IPS-20b (cell line): ENCODE data around the gene ARGLU1.
A peak's percentile ranks its signal among the peaks of the same experiment; 100 is the strongest.

ENCODE experiments used
- H3K27ac ChIP-seq: one replicate; pipeline ENCODE4 v1.5.1; 2013; ENCODE audit warnings: low read length
- H3K27me3 ChIP-seq: 2 replicates; pipeline ENCODE4 v1.6.1; 2013; ENCODE audit warnings: mild to moderate bottlenecking, low read length, inconsistent platforms; ENCODE audit not compliant: insufficient read depth
- H3K36me3 ChIP-seq: 2 replicates; pipeline ENCODE4 v1.6.1; 2013; ENCODE audit warnings: low read depth, mild to moderate bottlenecking, inconsistent platforms, low read length, moderate library complexity; ENCODE audit not compliant: insufficient read depth
- H3K4me1 ChIP-seq: 2 replicates; pipeline ENCODE4 v1.6.1; 2013; ENCODE audit warnings: mild to moderate bottlenecking, control low read depth, inconsistent platforms, low read length, moderate library complexity; ENCODE audit not compliant: insufficient read depth
- H3K4me3 ChIP-seq: 2 replicates; pipeline ENCODE4 v1.5.1; 2013; ENCODE audit warnings: mild to moderate bottlenecking, low read length, inconsistent platforms
- H3K9ac ChIP-seq: 2 replicates; pipeline ENCODE4 v1.6.1; 2013; ENCODE audit warnings: low read depth, mild to moderate bottlenecking, inconsistent platforms, low read length, moderate library complexity
- H3K9me3 ChIP-seq: 2 replicates; pipeline ENCODE4 v1.6.1; 2013; ENCODE audit warnings: mild to moderate bottlenecking, low read depth, low read length, inconsistent platforms; ENCODE audit not compliant: insufficient read depth

The ARGLU1 gene

GRCh38 chr13:106537521-106537920 lies 30.4 kb downstream of the ARGLU1 start:
- Histone ChIP-seq H3K4me3 (no peak overlapping the region), H3K9me3 (no peaks in the 10 kb centered on the region)

GRCh38 chr13:106536244-106537034 lies 31.5 kb downstream of the ARGLU1 start:
- Histone ChIP-seq H3K27me3 (peaks cover 30% of the 10 kb centered on the region), H3K27ac (no peak overlapping the region), H3K36me3 (peaks cover 12% of the 10 kb centered on the region), H3K9me3 (no peaks in the 10 kb centered on the region), H3K9ac (no peak overlapping the region), H3K4me3 (peak overlapping the region; percentile 70), H3K4me1 (peaks cover 13% of the 10 kb centered on the region)

More at GRCh38 chr13:106537521-106537920, 30.4 kb downstream of the ARGLU1 start:
- H3K36me3 ChIP-seq: peaks cover 23% of the 10 kb centered on the region
- peaks cover 5% of the 10 kb centered on the region for H3K4me1 ChIP-seq
- no peak overlapping the region for H3K9ac ChIP-seq
- peaks cover 19% of the 10 kb centered on the region for H3K27me3 ChIP-seq
- no peak overlapping the region for H3K27ac ChIP-seq

GRCh38 chr13:106535552-106536243 lies 32.2 kb downstream of the ARGLU1 start, which contains the start of gene EFNB2:
TSS of gene EFNB2 (minus strand) at chr13:106535662. CDS start at chr13:106534964, 698 bp downstream.
- peak within 1 kb of the TSS; percentile 75 for H3K4me3 ChIP-seq
- peaks cover 20% of the 10 kb centered on the region for H3K4me1 ChIP-seq
- peak within 1 kb of the TSS; percentile 68; the same call in 1 of the 2 replicates for H3K9ac ChIP-seq
- H3K27ac ChIP-seq: no peak within 1 kb of the TSS
- peaks cover 5% of the 10 kb centered on the region for H3K36me3 ChIP-seq
- no peaks in the 10 kb centered on the region for H3K9me3 ChIP-seq
- peaks cover 37% of the 10 kb centered on the region for H3K27me3 ChIP-seq

GRCh38 chr13:106534639-106535551 lies 33.0 kb downstream of the ARGLU1 start:
- no peaks in the 10 kb centered on the region for H3K9me3 ChIP-seq
- no peaks in the 10 kb centered on the region for H3K36me3 ChIP-seq
- peak overlapping the region; percentile 68; the same call in 1 of the 2 replicates for H3K9ac ChIP-seq
- peaks cover 45% of the 10 kb centered on the region for H3K27me3 ChIP-seq
- H3K4me1 ChIP-seq: peaks cover 28% of the 10 kb centered on the region
- H3K27ac ChIP-seq: no peak overlapping the region
- H3K4me3 ChIP-seq: peak overlapping the region; percentile 75

- Histone ChIP-seq H3K4me3 (peak overlapping the region; percentile 75), H3K9ac (peak overlapping the region; percentile 68; the same call in 1 of the 2 replicates), H3K36me3 (no peaks in the 10 kb centered on the region), H3K27ac (no peak overlapping the region), H3K27me3 (peaks cover 50% of the 10 kb centered on the region), H3K9me3 (no peaks in the 10 kb centered on the region), H3K4me1 (peaks cover 36% of the 10 kb centered on the region)
Observed at GRCh38 chr13:106533943-106534638, 33.8 kb downstream of the ARGLU1 start.

GRCh38 chr13:106533101-106533942 lies 34.6 kb downstream of the ARGLU1 start:
- peak overlapping the region; percentile 75 for H3K4me3 ChIP-seq
- no peak overlapping the region for H3K27ac ChIP-seq
- peaks cover 50% of the 10 kb centered on the region for H3K27me3 ChIP-seq
- H3K36me3 ChIP-seq: no peaks in the 10 kb centered on the region
- peaks cover 44% of the 10 kb centered on the region for H3K4me1 ChIP-seq
- H3K9me3 ChIP-seq: no peaks in the 10 kb centered on the region
- peak overlapping the region; percentile 68; the same call in 1 of the 2 replicates for H3K9ac ChIP-seq

- no peaks in the 10 kb centered on the region for H3K9me3 ChIP-seq
- H3K4me3 ChIP-seq: peak overlapping the region; percentile 75
- H3K4me1 ChIP-seq: peaks cover 51% of the 10 kb centered on the region
- H3K9ac ChIP-seq: peak overlapping the region; percentile 49; the same call in 1 of the 2 replicates
- no peaks in the 10 kb centered on the region for H3K36me3 ChIP-seq
- peaks cover 50% of the 10 kb centered on the region for H3K27me3 ChIP-seq
- no peak overlapping the region for H3K27ac ChIP-seq
Observed at GRCh38 chr13:106532111-106532929, 35.6 kb downstream of the ARGLU1 start.

- H3K4me3 ChIP-seq: peak overlapping the region; percentile 75
- no peak overlapping the region for H3K27ac ChIP-seq
- no peaks in the 10 kb centered on the region for H3K9me3 ChIP-seq
- peaks cover 61% of the 10 kb centered on the region for H3K4me1 ChIP-seq
- H3K27me3 ChIP-seq: peaks cover 56% of the 10 kb centered on the region
- H3K9ac ChIP-seq: no peak overlapping the region
- no peaks in the 10 kb centered on the region for H3K36me3 ChIP-seq
Observed at GRCh38 chr13:106530980-106531481, 36.9 kb downstream of the ARGLU1 start.

- H3K4me3 ChIP-seq: peak overlapping the region; percentile 75
- no peaks in the 10 kb centered on the region for H3K9me3 ChIP-seq
- H3K4me1 ChIP-seq: peaks cover 67% of the 10 kb centered on the region
- peak overlapping the region; percentile 1; the same call in 1 of the 2 replicates for H3K9ac ChIP-seq
- peaks cover 57% of the 10 kb centered on the region for H3K27me3 ChIP-seq
- no peaks in the 10 kb centered on the region for H3K36me3 ChIP-seq
- H3K27ac ChIP-seq: no peak overlapping the region
Observed at GRCh38 chr13:106530171-106530851, 37.6 kb downstream of the ARGLU1 start.
